22Rv1 (cell line): ENCODE data around the gene ZNF831.

ENCODE experiments used
- ZFX ChIP-seq: fragments of 450-650 bp; IDR thresholded peaks from 2 replicates; pipeline ENCODE4 v1.6.1; 2017; ENCODE audit warnings: antibody characterized with exemption, borderline replicate concordance
- TF ChIP-seq, protein P1 (sequence below): fragments of 450-650 bp; IDR thresholded peaks from 2 replicates; pipeline ENCODE4 v1.5.1; 2017; ENCODE audit warnings: mild to moderate bottlenecking

- TF ChIP-seq, protein P1, sequence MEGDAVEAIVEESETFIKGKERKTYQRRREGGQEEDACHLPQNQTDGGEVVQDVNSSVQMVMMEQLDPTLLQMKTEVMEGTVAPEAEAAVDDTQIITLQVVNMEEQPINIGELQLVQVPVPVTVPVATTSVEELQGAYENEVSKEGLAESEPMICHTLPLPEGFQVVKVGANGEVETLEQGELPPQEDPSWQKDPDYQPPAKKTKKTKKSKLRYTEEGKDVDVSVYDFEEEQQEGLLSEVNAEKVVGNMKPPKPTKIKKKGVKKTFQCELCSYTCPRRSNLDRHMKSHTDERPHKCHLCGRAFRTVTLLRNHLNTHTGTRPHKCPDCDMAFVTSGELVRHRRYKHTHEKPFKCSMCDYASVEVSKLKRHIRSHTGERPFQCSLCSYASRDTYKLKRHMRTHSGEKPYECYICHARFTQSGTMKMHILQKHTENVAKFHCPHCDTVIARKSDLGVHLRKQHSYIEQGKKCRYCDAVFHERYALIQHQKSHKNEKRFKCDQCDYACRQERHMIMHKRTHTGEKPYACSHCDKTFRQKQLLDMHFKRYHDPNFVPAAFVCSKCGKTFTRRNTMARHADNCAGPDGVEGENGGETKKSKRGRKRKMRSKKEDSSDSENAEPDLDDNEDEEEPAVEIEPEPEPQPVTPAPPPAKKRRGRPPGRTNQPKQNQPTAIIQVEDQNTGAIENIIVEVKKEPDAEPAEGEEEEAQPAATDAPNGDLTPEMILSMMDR: no peak
- TF ChIP-seq ZFX: no peak
These were observed 29.4 kb upstream of the ZNF831 start for GRCh38 chr20:59134182-59134581.
